ENCODE results near the gene RIMS3. TPM values are rescaled to one million over a fixed set of nuclear protein-coding genes. Genes with fewer than 3 reads are reported as not detected.

RIMS3 gene
- total RNA-seq, 1 donor from 2014 or later = 4.3 TPM

DNA sequence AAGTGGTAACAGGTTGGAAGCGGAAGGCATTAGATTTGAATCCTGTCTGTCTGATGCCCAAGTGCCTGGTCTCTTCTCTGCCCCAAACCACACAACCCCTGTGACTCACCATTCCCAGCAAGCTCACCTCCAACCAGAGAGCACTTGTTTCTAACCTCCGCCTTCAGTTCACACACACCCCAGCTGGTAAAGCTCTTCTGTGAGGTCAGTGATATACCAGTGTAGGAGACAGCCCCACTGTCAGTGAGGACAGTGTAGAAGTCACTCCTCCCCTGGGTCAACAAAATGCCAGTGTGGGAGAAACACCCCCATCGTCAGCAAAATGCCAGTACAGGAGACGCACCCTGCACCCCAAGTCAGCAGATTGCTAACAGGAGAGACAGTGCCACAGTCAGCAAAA, 2.6 kb downstream of the RIMS3 start:
- no peak overlapping the region for H3K27ac ChIP-seq (ENCODE audit: low read depth, low read length)
- H3K4me3 Mint-ChIP-seq (ENCODE audit: unreplicated experiment) = peak overlapping the region; percentile 25
- FAIRE-seq = no peak

DNA sequence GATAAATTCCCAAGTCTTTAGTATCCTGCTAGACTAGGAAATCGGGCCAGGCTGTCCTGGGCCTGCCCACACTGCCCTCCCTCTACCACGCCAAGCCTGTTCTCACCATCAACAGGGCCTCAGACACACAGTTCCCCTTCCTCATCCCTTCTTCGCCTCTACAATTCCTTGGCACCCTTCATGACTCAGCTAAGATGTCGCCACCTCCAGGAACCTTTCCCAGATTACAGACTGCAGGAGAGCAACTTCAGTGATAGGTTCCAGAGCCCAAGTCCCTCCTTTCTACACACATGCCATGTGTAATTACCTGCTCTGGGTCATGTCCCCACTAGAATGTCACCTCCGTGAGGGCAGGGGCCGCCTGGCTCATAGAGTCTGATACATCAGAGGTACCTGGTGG, 3.3 kb downstream of the RIMS3 start:
- Histone ChIP-seq H3K27ac (ENCODE audit: low read depth, low read length) (no peak overlapping the region), H3K9ac (ENCODE audit: low read length) (no peak overlapping the region), H3K27me3 (ENCODE audit: insufficient read depth, low read length) (peaks cover 29% of the 10 kb centered on the region), H3K36me3 (ENCODE audit: insufficient read depth, low read length) (no peaks in the 10 kb centered on the region), H4K20me1 (ENCODE audit: insufficient read depth, low read length) (no peaks in the 10 kb centered on the region), H3K4me2 (ENCODE audit: low read length) (no peak overlapping the region), H3K4me1 (ENCODE audit: insufficient read depth, low read length) (no peaks in the 10 kb centered on the region), H3K79me2 (ENCODE audit: insufficient read depth, low read length) (no peaks in the 10 kb centered on the region), H3K4me3 (ENCODE audit: insufficient read depth, low read depth, low read length) (no peak overlapping the region), H3K9me3 (ENCODE audit: insufficient read depth, low read depth, low read length) (no peaks in the 10 kb centered on the region), H2AFZ (ENCODE audit: low read depth, low read length) (no peak overlapping the region)
- H3K27me3 Mint-ChIP-seq (ENCODE audit: low read depth, unreplicated experiment) = peaks cover 33% of the 10 kb centered on the region
- no peaks in the 10 kb centered on the region for H3K36me3 Mint-ChIP-seq (ENCODE audit: low read depth, unreplicated experiment)
- no peaks in the 10 kb centered on the region for H3K9me3 Mint-ChIP-seq (ENCODE audit: unreplicated experiment)
- no peak overlapping the region for H3K4me3 Mint-ChIP-seq (ENCODE audit: unreplicated experiment)
- no peak for TF ChIP-seq EZH2 (IDR thresholded peaks at IDR 0.05; ENCODE audit: insufficient read depth, low read length)
- TF ChIP-seq, protein P1, sequence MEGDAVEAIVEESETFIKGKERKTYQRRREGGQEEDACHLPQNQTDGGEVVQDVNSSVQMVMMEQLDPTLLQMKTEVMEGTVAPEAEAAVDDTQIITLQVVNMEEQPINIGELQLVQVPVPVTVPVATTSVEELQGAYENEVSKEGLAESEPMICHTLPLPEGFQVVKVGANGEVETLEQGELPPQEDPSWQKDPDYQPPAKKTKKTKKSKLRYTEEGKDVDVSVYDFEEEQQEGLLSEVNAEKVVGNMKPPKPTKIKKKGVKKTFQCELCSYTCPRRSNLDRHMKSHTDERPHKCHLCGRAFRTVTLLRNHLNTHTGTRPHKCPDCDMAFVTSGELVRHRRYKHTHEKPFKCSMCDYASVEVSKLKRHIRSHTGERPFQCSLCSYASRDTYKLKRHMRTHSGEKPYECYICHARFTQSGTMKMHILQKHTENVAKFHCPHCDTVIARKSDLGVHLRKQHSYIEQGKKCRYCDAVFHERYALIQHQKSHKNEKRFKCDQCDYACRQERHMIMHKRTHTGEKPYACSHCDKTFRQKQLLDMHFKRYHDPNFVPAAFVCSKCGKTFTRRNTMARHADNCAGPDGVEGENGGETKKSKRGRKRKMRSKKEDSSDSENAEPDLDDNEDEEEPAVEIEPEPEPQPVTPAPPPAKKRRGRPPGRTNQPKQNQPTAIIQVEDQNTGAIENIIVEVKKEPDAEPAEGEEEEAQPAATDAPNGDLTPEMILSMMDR (IDR thresholded peaks at IDR 0.05; ENCODE audit: insufficient read depth, low read depth, low read length) = no peak
- DNase-seq (ENCODE audit: low read depth) (no peak), FAIRE-seq (no peak)
- H3K27ac Mint-ChIP-seq (ENCODE audit: unreplicated experiment) = no peak overlapping the region
- peaks cover 9% of the 10 kb centered on the region for H3K4me1 Mint-ChIP-seq (ENCODE audit: low read depth, unreplicated experiment)

More for the DNA sequence above, 2.6 kb downstream of the RIMS3 start:
- H3K4me3 ChIP-seq (ENCODE audit: insufficient read depth, low read depth, low read length) = no peak overlapping the region
- Mint-ChIP-seq H3K4me1 (ENCODE audit: low read depth, unreplicated experiment) (peaks cover 9% of the 10 kb centered on the region), H3K36me3 (ENCODE audit: low read depth, unreplicated experiment) (no peaks in the 10 kb centered on the region), H3K27ac (ENCODE audit: unreplicated experiment) (peak overlapping the region; percentile 41), H3K27me3 (ENCODE audit: low read depth, unreplicated experiment) (peaks cover 30% of the 10 kb centered on the region), H3K9me3 (ENCODE audit: unreplicated experiment) (no peaks in the 10 kb centered on the region)
- TF ChIP-seq EZH2 (IDR thresholded peaks at IDR 0.05; ENCODE audit: insufficient read depth, low read length) = no peak
- TF ChIP-seq, protein P1 (IDR thresholded peaks at IDR 0.05; ENCODE audit: insufficient read depth, low read depth, low read length) = no peak
- H3K27me3 ChIP-seq (ENCODE audit: insufficient read depth, low read length) = peaks cover 29% of the 10 kb centered on the region
- H3K4me2 ChIP-seq (ENCODE audit: low read length) = no peak overlapping the region
- peak; percentile 36 for DNase-seq (ENCODE audit: low read depth)
- H3K9ac ChIP-seq (ENCODE audit: low read length) = no peak overlapping the region
- no peaks in the 10 kb centered on the region for H4K20me1 ChIP-seq (ENCODE audit: insufficient read depth, low read length)
- no peak overlapping the region for H2AFZ ChIP-seq (ENCODE audit: low read depth, low read length)
- no peaks in the 10 kb centered on the region for H3K79me2 ChIP-seq (ENCODE audit: insufficient read depth, low read length)
- no peaks in the 10 kb centered on the region for H3K36me3 ChIP-seq (ENCODE audit: insufficient read depth, low read length)
- H3K4me1 ChIP-seq (ENCODE audit: insufficient read depth, low read length) = no peaks in the 10 kb centered on the region
- H3K9me3 ChIP-seq (ENCODE audit: insufficient read depth, low read depth, low read length) = no peaks in the 10 kb centered on the region

DNA sequence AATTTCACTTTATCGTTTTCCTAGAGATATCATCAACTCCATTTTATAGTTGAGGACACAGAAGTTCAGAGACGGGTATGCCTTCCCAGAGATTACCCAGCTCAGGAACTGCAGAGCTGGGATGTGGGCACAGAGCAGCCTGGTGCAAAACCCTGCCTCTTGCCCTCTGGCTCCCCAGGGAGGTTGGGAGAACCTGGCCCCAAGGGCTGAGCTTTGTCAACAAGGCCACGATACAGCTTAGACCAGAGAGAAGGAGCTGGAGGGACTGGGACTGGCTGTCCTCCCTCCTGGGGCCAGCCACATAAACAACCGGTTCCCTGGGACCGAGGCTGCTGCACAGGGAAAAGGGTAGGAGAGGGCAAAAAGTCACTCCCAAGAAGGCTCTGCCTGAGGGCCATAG, 3.8 kb downstream of the RIMS3 start:
- Mint-ChIP-seq H3K9me3 (ENCODE audit: unreplicated experiment) (no peaks in the 10 kb centered on the region), H3K27ac (ENCODE audit: unreplicated experiment) (no peak overlapping the region), H3K36me3 (ENCODE audit: low read depth, unreplicated experiment) (no peaks in the 10 kb centered on the region), H3K4me3 (ENCODE audit: unreplicated experiment) (no peak overlapping the region), H3K4me1 (ENCODE audit: low read depth, unreplicated experiment) (peaks cover 9% of the 10 kb centered on the region), H3K27me3 (ENCODE audit: low read depth, unreplicated experiment) (peaks cover 37% of the 10 kb centered on the region)
- TF ChIP-seq, protein P1 (IDR thresholded peaks at IDR 0.05; ENCODE audit: insufficient read depth, low read depth, low read length) = no peak
- TF ChIP-seq EZH2 (IDR thresholded peaks at IDR 0.05; ENCODE audit: insufficient read depth, low read length) = no peak
- Histone ChIP-seq H3K4me2 (ENCODE audit: low read length) (no peak overlapping the region), H3K27ac (ENCODE audit: low read depth, low read length) (no peak overlapping the region), H3K79me2 (ENCODE audit: insufficient read depth, low read length) (no peaks in the 10 kb centered on the region), H2AFZ (ENCODE audit: low read depth, low read length) (no peak overlapping the region), H3K27me3 (ENCODE audit: insufficient read depth, low read length) (peaks cover 29% of the 10 kb centered on the region), H3K4me3 (ENCODE audit: insufficient read depth, low read depth, low read length) (no peak overlapping the region), H3K36me3 (ENCODE audit: insufficient read depth, low read length) (no peaks in the 10 kb centered on the region), H3K9ac (ENCODE audit: low read length) (no peak overlapping the region), H3K9me3 (ENCODE audit: insufficient read depth, low read depth, low read length) (no peaks in the 10 kb centered on the region), H3K4me1 (ENCODE audit: insufficient read depth, low read length) (no peaks in the 10 kb centered on the region), H4K20me1 (ENCODE audit: insufficient read depth, low read length) (no peaks in the 10 kb centered on the region)
- FAIRE-seq (no peak), DNase-seq (ENCODE audit: low read depth) (no peak)
